MG63 (cell line): Measurements from ENCODE around the gene ZNF609. TPM values are rescaled to one million over a fixed set of nuclear protein-coding genes. Genes with fewer than 3 reads are reported as not detected.
"Not testable (repeated sequence)": the region's sequence is repeated elsewhere in the genome, so short reads cannot be mapped to it uniquely, and the experiment has no call there.

Experiments
- DNase-seq: peaks from one replicate; pipeline ENCODE4 v3.0.0-alpha.2; 2020
- H3K27me3 ChIP-seq: fragments of 250-450 bp; sonication (Bioruptor Pico); 2 replicates; pipeline ENCODE4 v1.5.1; 2020; ENCODE audit warnings: mild to moderate bottlenecking, moderate library complexity
- H3K36me3 ChIP-seq: fragments of 250-450 bp; sonication (Bioruptor Pico); 2 replicates; pipeline ENCODE4 v1.5.1; 2020; ENCODE audit warnings: mild to moderate bottlenecking, moderate library complexity
- H3K4me3 ChIP-seq: fragments of 250-450 bp; sonication (Bioruptor Pico); 2 replicates; pipeline ENCODE4 v1.5.1; 2020; ENCODE audit warnings: mild to moderate bottlenecking, moderate library complexity
- H3K9me3 ChIP-seq: fragments of 250-450 bp; sonication (Bioruptor Pico); 2 replicates; pipeline ENCODE4 v1.5.1; 2020; ENCODE audit warnings: mild to moderate bottlenecking, moderate library complexity
- total RNA-seq: library from RNA; depleted of rRNA; stranded (reverse); fragments of >200 nt; shearing (Covaris generic); gene quantifications from 2 replicates; pipeline ENCODE4 v1.2.3, GENCODE V29; 2014; ENCODE audit warnings: low replicate concordance

The ZNF609 gene
- total RNA-seq, 1 experiment from 2014 or later: 7.1 TPM

GRCh38 chr15:64580696-64581407, 120.5 kb downstream of the ZNF609 start:
- Histone ChIP-seq H3K9me3 (peaks cover 16% of the 10 kb centered on the region), H3K36me3 (no peaks in the 10 kb centered on the region; the same call in 1 of the 2 replicates), H3K4me3 (no peak overlapping the region), H3K27me3 (no peaks in the 10 kb centered on the region)
- DNase-seq: no peak

GRCh38 chr15:64581408-64581761, 121.0 kb downstream of the ZNF609 start:
- H3K4me3 ChIP-seq: no peak overlapping the region
- H3K27me3 ChIP-seq: no peaks in the 10 kb centered on the region
- no peak for DNase-seq
- no peaks in the 10 kb centered on the region; the same call in 1 of the 2 replicates for H3K36me3 ChIP-seq
- peaks cover 16% of the 10 kb centered on the region for H3K9me3 ChIP-seq

- H3K9me3 ChIP-seq: peaks cover 16% of the 10 kb centered on the region
- no peak overlapping the region for H3K4me3 ChIP-seq
- no peaks in the 10 kb centered on the region; the same call in 1 of the 2 replicates for H3K36me3 ChIP-seq
- DNase-seq: no peak
- no peaks in the 10 kb centered on the region for H3K27me3 ChIP-seq
Measured at GRCh38 chr15:64582202-64582601, 121.8 kb downstream of the ZNF609 start.

GRCh38 chr15:64583519-64583918, 123.1 kb downstream of the ZNF609 start:
- H3K4me3 ChIP-seq: no peak overlapping the region
- H3K27me3 ChIP-seq: no peaks in the 10 kb centered on the region
- DNase-seq: no peak
- peaks cover 16% of the 10 kb centered on the region for H3K9me3 ChIP-seq
- H3K36me3 ChIP-seq: no peaks in the 10 kb centered on the region; the same call in 1 of the 2 replicates

GRCh38 chr15:64583983-64584382, 123.6 kb downstream of the ZNF609 start:
- Histone ChIP-seq H3K27me3 (no peaks in the 10 kb centered on the region), H3K9me3 (peaks cover 14% of the 10 kb centered on the region), H3K4me3 (no peak overlapping the region), H3K36me3 (no peaks in the 10 kb centered on the region; the same call in 1 of the 2 replicates)
- no peak for DNase-seq

GRCh38 chr15:64586259-64586870, 126.0 kb downstream of the ZNF609 start:
- Histone ChIP-seq H3K36me3 (no peaks in the 10 kb centered on the region; the same call in 1 of the 2 replicates), H3K4me3 (no peak overlapping the region), H3K9me3 (peaks cover 4% of the 10 kb centered on the region), H3K27me3 (no peaks in the 10 kb centered on the region)
- no peak for DNase-seq

GRCh38 chr15:64586984-64587383, 126.6 kb downstream of the ZNF609 start:
- Histone ChIP-seq H3K27me3 (no peaks in the 10 kb centered on the region), H3K9me3 (no peaks in the 10 kb centered on the region), H3K36me3 (no peaks in the 10 kb centered on the region; the same call in 1 of the 2 replicates), H3K4me3 (no peak overlapping the region)
- no peak for DNase-seq

- H3K9me3 ChIP-seq: no peaks in the 10 kb centered on the region
- DNase-seq: no peak
- H3K4me3 ChIP-seq: no peak overlapping the region
- no peaks in the 10 kb centered on the region for H3K36me3 ChIP-seq
- no peaks in the 10 kb centered on the region for H3K27me3 ChIP-seq
Measured at GRCh38 chr15:64589435-64590084, 129.2 kb downstream of the ZNF609 start.

GRCh38 chr15:64592845-64593244, 132.5 kb downstream of the ZNF609 start:
- not testable (repeated sequence) for DNase-seq, H3K27me3 ChIP-seq, H3K4me3 ChIP-seq, H3K36me3 ChIP-seq, H3K9me3 ChIP-seq

- H3K4me3 ChIP-seq: no peak overlapping the region
- no peaks in the 10 kb centered on the region for H3K9me3 ChIP-seq
- no peaks in the 10 kb centered on the region for H3K36me3 ChIP-seq
- H3K27me3 ChIP-seq: no peaks in the 10 kb centered on the region
- no peak for DNase-seq
Measured at GRCh38 chr15:64596701-64597476, 136.5 kb downstream of the ZNF609 start.

- no peak for DNase-seq
- H3K27me3 ChIP-seq: no peaks in the 10 kb centered on the region
- no peaks in the 10 kb centered on the region for H3K9me3 ChIP-seq
- H3K4me3 ChIP-seq: no peak overlapping the region
- H3K36me3 ChIP-seq: no peaks in the 10 kb centered on the region
Measured at GRCh38 chr15:64597477-64597822, 137.1 kb downstream of the ZNF609 start.

- H3K27me3 ChIP-seq: no peaks in the 10 kb centered on the region
- no peak for DNase-seq
- H3K9me3 ChIP-seq: no peaks in the 10 kb centered on the region
- no peak overlapping the region for H3K4me3 ChIP-seq
- no peaks in the 10 kb centered on the region for H3K36me3 ChIP-seq
Measured at GRCh38 chr15:64599226-64599625, 138.8 kb downstream of the ZNF609 start.

- Histone ChIP-seq H3K4me3 (no peak overlapping the region), H3K27me3 (no peaks in the 10 kb centered on the region), H3K9me3 (no peaks in the 10 kb centered on the region), H3K36me3 (no peaks in the 10 kb centered on the region)
- no peak for DNase-seq
Measured at GRCh38 chr15:64599716-64600115, 139.3 kb downstream of the ZNF609 start.

GRCh38 chr15:64600794-64601193, 140.4 kb downstream of the ZNF609 start:
- Histone ChIP-seq H3K9me3 (no peaks in the 10 kb centered on the region), H3K36me3 (no peaks in the 10 kb centered on the region), H3K4me3 (no peak overlapping the region), H3K27me3 (no peaks in the 10 kb centered on the region)
- no peak for DNase-seq

- Histone ChIP-seq H3K9me3 (no peaks in the 10 kb centered on the region), H3K36me3 (no peaks in the 10 kb centered on the region), H3K27me3 (no peaks in the 10 kb centered on the region), H3K4me3 (no peak overlapping the region)
- no peak for DNase-seq
Measured at GRCh38 chr15:64604319-64604718, 143.9 kb downstream of the ZNF609 start.

GRCh38 chr15:64607416-64607815, 147.0 kb downstream of the ZNF609 start:
- not testable (repeated sequence) for H3K36me3 ChIP-seq, H3K4me3 ChIP-seq, H3K9me3 ChIP-seq, DNase-seq, H3K27me3 ChIP-seq

- H3K36me3 ChIP-seq: no peaks in the 10 kb centered on the region
- no peaks in the 10 kb centered on the region for H3K9me3 ChIP-seq
- no peak overlapping the region for H3K4me3 ChIP-seq
- no peaks in the 10 kb centered on the region for H3K27me3 ChIP-seq
- DNase-seq: no peak
Measured at GRCh38 chr15:64610257-64610919, 150.0 kb downstream of the ZNF609 start.
